CD8-positive, alpha-beta memory T cell (primary cell): ENCODE results near the gene ELOVL5. TPM values are rescaled to one million over a fixed set of nuclear protein-coding genes. Genes with fewer than 3 reads are reported as not detected.
A peak's percentile ranks its signal among the peaks of the same experiment; 100 is the strongest.

Source experiments
- CTCF ChIA-PET: fragments of 350-600 bp; sonication (Branson Sonifier 250); formaldehyde crosslinking; loops from one replicate; lab custom pipeline; 2021; ENCODE audit warnings: antibody characterized with exemption; lab: Charles Lee
- POLR2A ChIA-PET: fragments of 350-600 bp; sonication (Branson Sonifier 250); formaldehyde crosslinking; loops from one replicate; lab custom pipeline; 2021; ENCODE audit warnings: antibody characterized with exemption; lab: Charles Lee
- DNase-seq, 5 donors: peaks; one replicate each; pipeline versions ENCODE4 v3.0.0 to v3.0.0-alpha.2; 2020 to 2022; ENCODE audit warnings: mixed read lengths in 1 of 5
- H3K27ac ChIP-seq: one replicate; pipeline ENCODE4 v1.7.0; 2013; ENCODE audit warnings: low read depth, mild to moderate bottlenecking, low read length, moderate library complexity
- H3K27me3 ChIP-seq: 2 replicates; pipeline ENCODE4 v1.7.0; 2013; ENCODE audit warnings: low read length, mild to moderate bottlenecking; ENCODE audit not compliant: insufficient read depth, poor library complexity, severe bottlenecking
- H3K36me3 ChIP-seq: 2 replicates; pipeline ENCODE4 v1.7.0; 2013; ENCODE audit warnings: mild to moderate bottlenecking, low read length, moderate library complexity; ENCODE audit not compliant: insufficient read depth
- H3K4me1 ChIP-seq: 2 replicates; pipeline ENCODE4 v1.7.0; 2013; ENCODE audit warnings: mild to moderate bottlenecking, low read length, moderate library complexity; ENCODE audit not compliant: insufficient read depth
- H3K4me3 ChIP-seq: 2 replicates; pipeline ENCODE4 v1.7.0; 2013; ENCODE audit warnings: mild to moderate bottlenecking, low read length
- H3K9me3 ChIP-seq: 2 replicates; pipeline ENCODE4 v1.7.0; 2013; ENCODE audit warnings: mild to moderate bottlenecking, low read length
- H3K27ac Mint-ChIP-seq, 8 donors: one replicate each; pipeline ENCODE4 v1.8.0; 2020 to 2021; ENCODE audit warnings: mixed read lengths in 8 of 8, mild to moderate bottlenecking in 6 of 8, inconsistent platforms in 3 of 8, moderate library complexity in 3 of 8
- H3K27me3 Mint-ChIP-seq, 2 donors: one replicate each; pipeline ENCODE4 v1.8.0; 2020 to 2021; ENCODE audit warnings: mixed read lengths in 2 of 2, mild to moderate bottlenecking in 1 of 2, moderate library complexity in 1 of 2
- H3K36me3 Mint-ChIP-seq, 3 donors: one replicate each; pipeline ENCODE4 v1.8.0; 2020 to 2021; ENCODE audit warnings: mixed read lengths in 3 of 3, inconsistent platforms in 1 of 3, mild to moderate bottlenecking in 1 of 3
- H3K4me1 Mint-ChIP-seq, 3 donors: one replicate each; pipeline ENCODE4 v1.8.0; 2020 to 2021; ENCODE audit warnings: mixed read lengths in 3 of 3, inconsistent platforms in 1 of 3, mild to moderate bottlenecking in 1 of 3
- H3K4me3 Mint-ChIP-seq, 7 donors: one replicate each; pipeline ENCODE4 v1.8.0; 2020 to 2021; ENCODE audit warnings: mixed read lengths in 7 of 7, mild to moderate bottlenecking in 6 of 7, moderate library complexity in 4 of 7, inconsistent platforms in 2 of 7
- H3K9me3 Mint-ChIP-seq, 5 donors: one replicate each; pipeline ENCODE4 v1.8.0; 2020 to 2022; ENCODE audit warnings: mixed read lengths in 5 of 5, mild to moderate bottlenecking in 3 of 5, moderate library complexity in 2 of 5, inconsistent platforms in 1 of 5
- polyA plus RNA-seq: library from polyadenylated mRNA; unstranded; fragments of 300-500 nt; fragmentation: Illumina TruSeq; gene quantifications from one replicate; pipeline ENCODE4 v1.2.3, GENCODE V29; 2021
- total RNA-seq, 2 experiments: library from RNA; stranded (reverse); gene quantifications; one replicate each; pipeline ENCODE4 v1.2.3, GENCODE V29; 2021

Gene ELOVL5
- total and polyA plus RNA-seq, 3 experiments from 2014 or later: 96.9 to 124 (median 117) TPM

DNA sequence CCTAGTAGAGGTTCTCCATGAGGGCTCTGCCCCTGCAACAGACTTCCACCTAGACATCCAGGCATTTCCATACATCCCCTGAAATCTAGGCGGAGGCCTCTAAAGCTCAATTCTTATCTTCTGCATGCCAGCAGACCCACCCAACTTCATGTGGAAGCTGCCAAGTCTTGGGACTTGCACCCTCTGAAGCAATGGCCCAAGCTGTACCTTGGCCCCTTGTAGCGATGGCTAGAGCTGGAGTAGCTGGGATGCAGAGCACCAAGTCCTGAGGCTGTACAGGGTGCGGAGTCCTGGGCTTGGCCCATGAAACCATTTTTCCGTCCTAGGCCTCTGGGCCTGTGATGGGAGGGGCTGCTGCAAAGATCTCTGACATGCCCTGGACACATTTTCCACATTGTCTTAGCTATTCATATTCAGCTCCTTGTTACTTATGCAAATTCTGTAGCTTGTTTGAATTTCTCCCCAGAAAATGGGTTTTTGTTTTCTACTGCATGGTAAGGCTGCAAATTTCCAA is 17.4 kb upstream of the ELOVL5 start:
- Mint-ChIP-seq H3K4me3 (no peak overlapping the region), H3K9me3 (no peaks in the 10 kb centered on the region), H3K36me3 (peaks cover 0 to 4% (median 2%) of the 10 kb centered on the region in 3 donors), H3K27me3 (peaks cover 0 to 3% of the 10 kb centered on the region in 2 donors), H3K27ac (no peak overlapping the region), H3K4me1 (peaks cover 23 to 29% (median 28%) of the 10 kb centered on the region in 3 donors)
- H3K4me3 ChIP-seq: no peak overlapping the region
- POLR2A ChIA-PET: interaction anchor here (0.7 kb wide), 1 partner anchor 45 kb away, joined by 4 read pairs; no protein-coding TSS in a partner anchor
- CTCF ChIA-PET: no interaction called here
- no peaks in the 10 kb centered on the region for H3K9me3 ChIP-seq
- H3K27ac ChIP-seq: no peak overlapping the region
- no peaks in the 10 kb centered on the region for H3K27me3 ChIP-seq
- H3K36me3 ChIP-seq: no peaks in the 10 kb centered on the region
- DNase-seq: no peak
- H3K4me1 ChIP-seq: peaks cover 14% of the 10 kb centered on the region

DNA sequence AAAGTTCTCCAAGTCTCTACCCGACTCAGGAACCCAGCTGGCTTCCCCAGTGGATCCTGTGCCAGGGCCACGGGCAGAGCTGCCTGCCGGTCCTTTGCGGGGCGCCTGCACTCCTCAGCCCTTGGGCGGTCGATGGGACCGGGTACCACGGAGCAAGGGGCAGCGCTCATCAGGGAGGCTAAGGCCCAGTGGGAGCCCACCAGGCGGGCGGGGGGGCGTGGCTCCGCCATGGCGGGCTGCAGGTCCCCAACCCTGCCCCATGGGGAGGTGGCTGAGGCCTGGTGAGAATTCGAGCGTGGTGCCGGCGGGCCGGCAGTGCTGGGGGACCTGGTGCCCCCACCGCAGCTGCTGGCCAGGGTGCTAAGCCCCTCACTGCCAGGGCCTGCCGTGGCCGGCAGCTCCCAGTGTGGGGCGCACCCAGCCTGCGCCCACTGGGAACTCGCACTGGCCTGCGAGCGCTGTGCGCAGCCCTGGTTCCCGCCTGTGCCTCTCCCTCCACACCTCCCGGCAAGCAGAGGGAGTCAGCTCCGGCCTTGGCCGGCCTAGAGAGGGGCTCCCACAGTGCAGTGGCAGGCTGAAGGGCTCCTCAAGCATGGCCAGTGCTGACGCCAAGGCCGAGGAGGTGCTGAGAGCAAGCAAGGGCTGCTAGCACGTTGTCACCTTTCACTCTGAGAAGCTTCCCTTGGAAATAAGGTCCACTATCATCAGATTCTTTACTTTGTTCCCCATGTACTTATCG is 14.8 kb upstream of the ELOVL5 start:
- peaks cover 34% of the 10 kb centered on the region for H3K4me1 ChIP-seq
- Mint-ChIP-seq H3K4me3 (peak overlapping the region in 1 of 7 donors; percentile 24), H3K9me3 (no peaks in the 10 kb centered on the region), H3K4me1 (peaks cover 33 to 41% (median 40%) of the 10 kb centered on the region in 3 donors), H3K36me3 (peaks cover 2 to 6% (median 4%) of the 10 kb centered on the region in 3 donors), H3K27ac (no peak overlapping the region), H3K27me3 (peaks cover 0 to 1% of the 10 kb centered on the region in 2 donors)
- H3K4me3 ChIP-seq: no peak overlapping the region
- ChIA-PET POLR2A (interaction anchor here (1.2 kb wide), 1 partner anchor 16 kb away, joined by 3 read pairs; no protein-coding TSS in a partner anchor), CTCF (interaction anchor here (0.8 to 4.4 kb wide), 6 partner anchors 15 to 191 kb away, joined by 3 to 32 read pairs (median 4); partner anchors contain the start of gene ELOVL5)
- no peaks in the 10 kb centered on the region for H3K36me3 ChIP-seq
- H3K27me3 ChIP-seq: no peaks in the 10 kb centered on the region
- no peaks in the 10 kb centered on the region for H3K9me3 ChIP-seq
- peak in 1 of 5 donors; percentile 44 for DNase-seq
- H3K27ac ChIP-seq: no peak overlapping the region

DNA sequence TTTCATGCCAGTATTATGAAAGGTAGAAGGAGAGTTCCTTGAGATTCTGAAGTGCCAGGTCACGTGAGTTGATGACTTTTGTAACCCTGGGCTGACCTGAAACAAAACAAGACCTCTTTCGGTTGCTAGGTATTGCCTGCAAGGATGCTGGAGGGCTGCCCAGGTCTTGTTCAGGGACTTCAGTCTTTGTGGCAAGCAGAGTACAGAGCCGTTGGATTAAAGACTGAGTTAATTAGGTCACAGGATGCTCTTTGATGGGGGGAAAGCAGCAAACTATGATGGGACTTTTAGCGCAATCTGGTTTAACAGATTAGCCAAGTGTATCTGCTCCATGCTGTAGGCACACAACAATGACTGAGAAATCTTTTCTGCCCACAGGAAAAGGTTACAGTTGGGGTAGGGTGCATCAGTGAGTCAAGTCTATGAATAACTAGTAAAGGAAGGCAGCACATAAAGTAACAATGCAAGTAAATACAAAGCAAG is 12.8 kb upstream of the ELOVL5 start:
- CTCF ChIA-PET: interaction anchor here (1.0 to 4.4 kb wide), 7 partner anchors 13 to 71 kb away, joined by 3 to 32 read pairs (median 6); partner anchors contain the start of gene ELOVL5

DNA sequence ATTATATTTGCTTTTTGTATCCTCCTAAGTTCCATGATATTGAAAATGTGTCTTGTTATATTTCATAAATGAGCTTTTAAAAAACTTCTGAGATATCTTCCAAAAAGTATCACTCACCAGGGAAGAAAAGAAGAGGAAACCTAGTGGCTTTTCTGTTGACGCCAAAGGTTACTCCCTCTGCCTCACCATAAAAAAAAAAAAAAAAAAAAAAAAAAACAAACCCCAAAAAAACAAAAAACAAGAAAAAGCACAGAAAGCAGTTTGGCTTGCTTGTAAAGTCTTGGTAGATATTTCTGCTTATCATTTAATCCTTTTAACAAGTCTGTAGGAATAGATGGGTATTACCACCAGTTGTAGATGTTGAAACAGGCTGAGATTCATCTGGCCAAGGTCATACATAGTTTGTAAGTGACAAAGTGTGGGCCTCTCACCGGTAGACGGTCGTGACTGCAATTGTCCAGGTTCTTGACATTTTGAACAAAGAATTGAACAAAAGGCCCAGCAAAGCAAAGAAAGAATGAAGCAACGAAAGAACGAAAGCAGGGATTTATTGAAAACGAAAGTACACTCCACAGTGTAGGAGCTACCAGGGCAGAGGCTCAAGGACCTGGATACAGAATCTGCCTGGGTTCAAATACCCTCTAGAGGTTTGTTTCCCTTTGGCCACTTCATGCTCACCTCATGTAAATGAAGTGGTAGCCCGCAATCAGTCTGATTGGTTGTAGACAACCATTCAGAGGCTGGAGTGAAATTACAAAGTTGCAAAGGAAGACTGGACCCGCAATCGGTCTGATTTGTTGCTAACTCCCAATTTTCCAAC is 11.6 kb upstream of the ELOVL5 start:
- Mint-ChIP-seq H3K36me3 (peaks cover 0 to 6% (median 0%) of the 10 kb centered on the region in 3 donors), H3K27ac (peak overlapping the region; percentile 94 to 99 (median 98)), H3K4me1 (peaks cover 40 to 51% (median 48%) of the 10 kb centered on the region in 3 donors), H3K9me3 (no peaks in the 10 kb centered on the region), H3K4me3 (peak overlapping the region; percentile 80 to 92 (median 90)), H3K27me3 (peaks cover 0 to 1% of the 10 kb centered on the region in 2 donors)
- DNase-seq: peak in 2 of 5 donors; percentile 54 to 63
- no peaks in the 10 kb centered on the region for H3K36me3 ChIP-seq
- CTCF ChIA-PET: interaction anchor here (1.0 to 4.4 kb wide), 8 partner anchors 11 to 69 kb away, joined by 3 to 32 read pairs (median 5); partner anchors contain the start of gene ELOVL5
- H3K4me3 ChIP-seq: peak overlapping the region; percentile 75
- peak overlapping the region; percentile 94 for H3K27ac ChIP-seq
- no peaks in the 10 kb centered on the region for H3K9me3 ChIP-seq
- POLR2A ChIA-PET: interaction anchor here (0.7 to 2.9 kb wide), 6 partner anchors 12 to 171 kb away, joined by 3 to 68 read pairs (median 6); partner anchors contain the start of gene ELOVL5
- H3K27me3 ChIP-seq: no peaks in the 10 kb centered on the region
- peaks cover 41% of the 10 kb centered on the region for H3K4me1 ChIP-seq

More for the DNA sequence above, 12.8 kb upstream of the ELOVL5 start:
- no peaks in the 10 kb centered on the region for H3K9me3 Mint-ChIP-seq
- peak overlapping the region; percentile 40 for H3K27ac ChIP-seq
- peak overlapping the region; percentile 94 to 99 (median 98) for H3K27ac Mint-ChIP-seq
- H3K9me3 ChIP-seq: no peaks in the 10 kb centered on the region
- DNase-seq: peak; percentile 54 to 91 (median 84)
- peaks cover 0 to 6% (median 0%) of the 10 kb centered on the region in 3 donors for H3K36me3 Mint-ChIP-seq
- no peaks in the 10 kb centered on the region for H3K36me3 ChIP-seq
- H3K4me1 Mint-ChIP-seq: peaks cover 40 to 51% (median 48%) of the 10 kb centered on the region in 3 donors
- H3K27me3 ChIP-seq: no peaks in the 10 kb centered on the region
- H3K4me3 ChIP-seq: no peak overlapping the region
- peaks cover 0 to 1% of the 10 kb centered on the region in 2 donors for H3K27me3 Mint-ChIP-seq
- H3K4me3 Mint-ChIP-seq: peak overlapping the region; percentile 74 to 90 (median 80)
- POLR2A ChIA-PET: interaction anchor here (0.7 to 2.9 kb wide), 5 partner anchors 13 to 172 kb away, joined by 3 to 68 read pairs (median 4); partner anchors contain the start of gene ELOVL5
- H3K4me1 ChIP-seq: peaks cover 41% of the 10 kb centered on the region

DNA sequence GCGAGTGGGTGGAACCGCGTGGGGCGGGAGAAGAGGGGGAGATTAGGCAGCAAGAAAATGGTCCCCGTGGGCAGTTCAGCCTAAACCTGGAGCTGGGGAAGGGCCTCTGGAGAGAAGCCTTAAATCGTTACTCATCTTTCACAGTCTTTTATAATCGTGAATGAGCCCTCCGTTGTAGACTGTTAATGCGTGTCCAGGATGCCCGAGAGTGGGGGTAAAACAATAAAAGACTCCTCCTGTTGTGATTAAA is 11.0 kb upstream of the ELOVL5 start:
- Histone ChIP-seq H3K36me3 (no peaks in the 10 kb centered on the region), H3K4me1 (peaks cover 41% of the 10 kb centered on the region), H3K27ac (peak overlapping the region; percentile 94), H3K9me3 (no peaks in the 10 kb centered on the region), H3K27me3 (no peaks in the 10 kb centered on the region), H3K4me3 (peak overlapping the region; percentile 75)
- Mint-ChIP-seq H3K4me1 (peaks cover 40 to 51% (median 48%) of the 10 kb centered on the region in 3 donors), H3K27ac (peak overlapping the region; percentile 94 to 99 (median 98)), H3K36me3 (peaks cover 0 to 6% (median 0%) of the 10 kb centered on the region in 3 donors), H3K4me3 (peak overlapping the region; percentile 80 to 92 (median 90)), H3K27me3 (peaks cover 0 to 1% of the 10 kb centered on the region in 2 donors), H3K9me3 (no peaks in the 10 kb centered on the region)
- POLR2A ChIA-PET: interaction anchor here (0.9 to 2.9 kb wide), 6 partner anchors 12 to 57 kb away, joined by 5 to 68 read pairs (median 6); partner anchors contain the start of gene ELOVL5
- DNase-seq: no peak
- CTCF ChIA-PET: interaction anchor here (1.0 to 4.4 kb wide), 6 partner anchors 11 to 58 kb away, joined by 3 to 32 read pairs (median 6); partner anchors contain the start of gene ELOVL5

DNA sequence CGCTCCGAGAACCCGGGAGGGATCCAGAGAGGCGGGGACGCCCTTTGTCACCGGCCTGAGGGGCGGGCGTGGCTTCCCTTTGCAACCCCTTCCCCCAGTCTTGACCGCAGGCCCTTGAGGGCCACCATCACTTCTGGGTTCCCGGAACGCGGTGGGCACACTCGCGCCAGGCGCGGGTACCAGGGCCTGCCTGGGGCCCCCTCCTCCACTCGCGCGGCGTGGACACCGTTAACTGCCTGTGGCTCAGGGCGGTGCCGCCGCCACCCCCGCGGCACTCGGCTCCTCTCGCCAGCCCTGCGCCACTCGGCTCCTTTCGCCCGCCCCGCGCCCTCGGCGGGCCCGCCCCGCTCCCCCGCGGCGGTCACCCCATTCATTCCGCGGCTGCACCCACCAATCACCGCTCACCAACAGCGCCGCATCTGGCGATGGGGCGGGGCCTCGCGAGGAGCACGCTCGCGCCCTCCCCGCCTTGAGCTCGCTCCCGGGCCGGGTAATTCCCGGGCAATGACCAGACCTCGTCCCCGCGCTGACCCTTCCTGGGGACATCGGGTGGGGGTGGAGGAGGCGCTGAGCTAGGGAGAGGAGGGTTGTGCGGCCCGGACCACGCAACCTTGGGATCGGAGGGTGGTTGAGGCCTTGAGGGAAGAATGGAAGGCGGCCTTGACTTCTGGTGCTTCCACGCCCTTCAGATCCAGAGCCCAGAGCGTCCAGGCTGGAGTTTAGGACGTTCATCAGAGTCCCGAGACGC is 10.5 kb upstream of the ELOVL5 start:
- H3K27me3 ChIP-seq: no peaks in the 10 kb centered on the region
- POLR2A ChIA-PET: interaction anchor here (0.9 to 2.9 kb wide), 6 partner anchors 11 to 56 kb away, joined by 5 to 68 read pairs (median 6); partner anchors contain the start of gene ELOVL5
- peak overlapping the region; percentile 94 for H3K27ac ChIP-seq
- Mint-ChIP-seq H3K4me3 (peak overlapping the region; percentile 80 to 92 (median 90)), H3K4me1 (peaks cover 40 to 51% (median 48%) of the 10 kb centered on the region in 3 donors), H3K36me3 (peaks cover 0 to 6% (median 0%) of the 10 kb centered on the region in 3 donors), H3K9me3 (no peaks in the 10 kb centered on the region), H3K27me3 (peaks cover 0 to 1% of the 10 kb centered on the region in 2 donors), H3K27ac (peak overlapping the region; percentile 94 to 99 (median 98))
- CTCF ChIA-PET: interaction anchor here (1.0 to 4.4 kb wide), 6 partner anchors 10 to 57 kb away, joined by 3 to 32 read pairs (median 6); partner anchors contain the start of gene ELOVL5
- peak overlapping the region; percentile 75 for H3K4me3 ChIP-seq
- no peaks in the 10 kb centered on the region for H3K9me3 ChIP-seq
- peaks cover 41% of the 10 kb centered on the region for H3K4me1 ChIP-seq
- no peaks in the 10 kb centered on the region for H3K36me3 ChIP-seq
- DNase-seq: peak; percentile 83 to 93 (median 88)
